ENCODE measurements around the gene COL5A1. TPM values are rescaled to one million over a fixed set of nuclear protein-coding genes. Genes with fewer than 3 reads are reported as not detected.

Gene COL5A1
- total RNA-seq, 4 donors from 2014 or later: 51.9 to 78.3 (median 62.4) TPM

GRCh38 chr9:134828892-134829291 is 187.3 kb downstream of the COL5A1 start:
- H3K36me3 ChIP-seq: peaks cover 0 to 98% (median 0%) of the 10 kb centered on the region in 3 donors

GRCh38 chr9:134829356-134829937 is 187.8 kb downstream of the COL5A1 start:
- Histone ChIP-seq H3K4me1 (peaks cover 0 to 4% (median 0%) of the 10 kb centered on the region in 4 donors), H3K9me3 (no peaks in the 10 kb centered on the region), H3K36me3 (peaks cover 0 to 98% (median 0%) of the 10 kb centered on the region in 3 donors), H3K4me3 (no peak overlapping the region), H3K27me3 (no peaks in the 10 kb centered on the region), H3K27ac (no peak overlapping the region)
- no peak for DNase-seq (ENCODE audit: low spot score in 2 of 2)
- TF ChIP-seq POLR2A (IDR thresholded peaks at IDR 0.05): no peak
- TF ChIP-seq EP300 (IDR thresholded peaks at IDR 0.05): no peak
- TF ChIP-seq CTCF (IDR thresholded peaks at IDR 0.05): no peak
- 81 to 82% methylated on average over 20 to 32 of the region's 35 CpGs for WGBS, 2 donors

More at GRCh38 chr9:134828892-134829291, 187.3 kb downstream of the COL5A1 start:
- DNase-seq (ENCODE audit: low spot score in 2 of 2): no peak
- H3K4me3 ChIP-seq: no peak overlapping the region
- no peak overlapping the region for H3K27ac ChIP-seq
- H3K27me3 ChIP-seq: no peaks in the 10 kb centered on the region
- TF ChIP-seq POLR2A (IDR thresholded peaks at IDR 0.05): no peak
- no peak for TF ChIP-seq EP300 (IDR thresholded peaks at IDR 0.05)
- TF ChIP-seq CTCF (IDR thresholded peaks at IDR 0.05): no peak
- no peaks in the 10 kb centered on the region for H3K9me3 ChIP-seq
- 88% methylated on average over 11 of the region's 11 CpGs for WGBS, 2 donors
- H3K4me1 ChIP-seq: peaks cover 0 to 4% (median 0%) of the 10 kb centered on the region in 4 donors

GRCh38 chr9:134830126-134830525 is 188.5 kb downstream of the COL5A1 start:
- H3K27ac ChIP-seq: no peak overlapping the region
- no peaks in the 10 kb centered on the region for H3K9me3 ChIP-seq
- peaks cover 0 to 8% (median 0%) of the 10 kb centered on the region in 4 donors for H3K4me1 ChIP-seq
- no peak for DNase-seq (ENCODE audit: low spot score in 2 of 2)
- no peak for TF ChIP-seq CTCF (IDR thresholded peaks at IDR 0.05)
- TF ChIP-seq EP300 (IDR thresholded peaks at IDR 0.05): no peak
- no peak for TF ChIP-seq POLR2A (IDR thresholded peaks at IDR 0.05)
- H3K27me3 ChIP-seq: no peaks in the 10 kb centered on the region
- peaks cover 0 to 98% (median 0%) of the 10 kb centered on the region in 3 donors for H3K36me3 ChIP-seq
- H3K4me3 ChIP-seq: no peak overlapping the region
- WGBS, 2 donors: 92 to 93% methylated on average over 11 to 19 of the region's 19 CpGs

- 81 to 85% methylated on average over 21 of the region's 21 CpGs for WGBS, 2 donors
- no peak for DNase-seq (ENCODE audit: low spot score in 2 of 2)
- TF ChIP-seq EP300 (IDR thresholded peaks at IDR 0.05) (no peak), CTCF (IDR thresholded peaks at IDR 0.05) (no peak), POLR2A (IDR thresholded peaks at IDR 0.05) (no peak)
- peaks cover 0 to 98% (median 0%) of the 10 kb centered on the region in 3 donors for H3K36me3 ChIP-seq
- no peak overlapping the region for H3K4me3 ChIP-seq
- peaks cover 0 to 14% (median 0%) of the 10 kb centered on the region in 4 donors for H3K4me1 ChIP-seq
- no peaks in the 10 kb centered on the region for H3K9me3 ChIP-seq
- H3K27me3 ChIP-seq: no peaks in the 10 kb centered on the region
- no peak overlapping the region for H3K27ac ChIP-seq
Measured at GRCh38 chr9:134830926-134831720, 189.5 kb downstream of the COL5A1 start.

- no peak overlapping the region for H3K4me3 ChIP-seq
- DNase-seq (ENCODE audit: low spot score in 2 of 2): no peak
- H3K27ac ChIP-seq: no peak overlapping the region
- no peaks in the 10 kb centered on the region for H3K9me3 ChIP-seq
- WGBS, 2 donors: 92 to 95% methylated on average over 16 to 19 of the region's 19 CpGs
- TF ChIP-seq EP300 (IDR thresholded peaks at IDR 0.05) (no peak), POLR2A (IDR thresholded peaks at IDR 0.05) (no peak), CTCF (IDR thresholded peaks at IDR 0.05) (no peak)
- no peaks in the 10 kb centered on the region for H3K27me3 ChIP-seq
- H3K4me1 ChIP-seq: peaks cover 0 to 12% (median 0%) of the 10 kb centered on the region in 4 donors
- H3K36me3 ChIP-seq: peaks cover 0 to 100% (median 0%) of the 10 kb centered on the region in 3 donors
Measured at GRCh38 chr9:134832471-134832870, 190.9 kb downstream of the COL5A1 start.

Measured in tibial nerve (tissue), 4 donors.